Measurements from ENCODE around the gene SMS.

SMS gene

GRCh38 chrX:22026731-22027130 is 86.2 kb downstream of the SMS start:
- intact Hi-C loops (cut with DNase I; ENCODE audit: low total_unique reads): no loop called here
- H3K27ac ChIP-seq: no peak overlapping the region
- no peaks in the 10 kb centered on the region for H3K36me3 ChIP-seq
- no peak overlapping the region for H3K4me3 ChIP-seq
- H3K9me3 ChIP-seq: no peaks in the 10 kb centered on the region
- no peaks in the 10 kb centered on the region for H3K27me3 ChIP-seq
- no peaks in the 10 kb centered on the region for H3K4me1 ChIP-seq
- DNase-seq: no peak
- no peak for TF ChIP-seq CTCF (IDR thresholded peaks at IDR 0.05)

- no peaks in the 10 kb centered on the region for H3K27me3 ChIP-seq
- no peak for DNase-seq
- H3K27ac ChIP-seq: no peak within 1 kb of the TSS
- H3K4me1 ChIP-seq: no peaks in the 10 kb centered on the region
- H3K9me3 ChIP-seq: no peaks in the 10 kb centered on the region
- TF ChIP-seq CTCF (IDR thresholded peaks at IDR 0.05): no peak
- intact Hi-C loops (cut with DNase I; ENCODE audit: low total_unique reads): no loop called here
- no peaks in the 10 kb centered on the region for H3K36me3 ChIP-seq
- H3K4me3 ChIP-seq: no peak within 1 kb of the TSS
Observed at GRCh38 chrX:22032084-22032483, 91.6 kb downstream of the SMS start, which contains the start of gene PHEX. TSS of gene PHEX (plus strand) at chrX:22032325. CDS start at chrX:22033006, 681 bp downstream.

- intact Hi-C loops (cut with DNase I; ENCODE audit: low total_unique reads): no loop called here
- DNase-seq: no peak
- no peak for TF ChIP-seq CTCF (IDR thresholded peaks at IDR 0.05)
- Histone ChIP-seq H3K27me3 (no peaks in the 10 kb centered on the region), H3K36me3 (no peaks in the 10 kb centered on the region), H3K9me3 (no peaks in the 10 kb centered on the region), H3K27ac (no peak overlapping the region), H3K4me1 (no peaks in the 10 kb centered on the region), H3K4me3 (no peak overlapping the region)
Observed at GRCh38 chrX:22032506-22032905, 92.0 kb downstream of the SMS start.

GRCh38 chrX:22033818-22034217 is 93.3 kb downstream of the SMS start:
- TF ChIP-seq CTCF (IDR thresholded peaks at IDR 0.05): no peak
- H3K4me1 ChIP-seq: no peaks in the 10 kb centered on the region
- H3K27ac ChIP-seq: no peak overlapping the region
- H3K4me3 ChIP-seq: no peak overlapping the region
- no peaks in the 10 kb centered on the region for H3K27me3 ChIP-seq
- intact Hi-C loops (cut with DNase I; ENCODE audit: low total_unique reads): no loop called here
- DNase-seq: no peak
- H3K9me3 ChIP-seq: no peaks in the 10 kb centered on the region
- no peaks in the 10 kb centered on the region for H3K36me3 ChIP-seq

- Histone ChIP-seq H3K4me1 (no peaks in the 10 kb centered on the region), H3K4me3 (no peak overlapping the region), H3K36me3 (no peaks in the 10 kb centered on the region), H3K27ac (no peak overlapping the region), H3K27me3 (no peaks in the 10 kb centered on the region), H3K9me3 (no peaks in the 10 kb centered on the region)
- no peak for TF ChIP-seq CTCF (IDR thresholded peaks at IDR 0.05)
- intact Hi-C loops (cut with DNase I; ENCODE audit: low total_unique reads): no loop called here
- DNase-seq: no peak
Observed at GRCh38 chrX:22035236-22035635, 94.7 kb downstream of the SMS start.

- intact Hi-C loops (cut with DNase I; ENCODE audit: low total_unique reads): no loop called here
- Histone ChIP-seq H3K27me3 (no peaks in the 10 kb centered on the region), H3K27ac (no peak overlapping the region), H3K36me3 (no peaks in the 10 kb centered on the region), H3K9me3 (no peaks in the 10 kb centered on the region), H3K4me3 (no peak overlapping the region), H3K4me1 (no peaks in the 10 kb centered on the region)
- DNase-seq: no peak
- no peak for TF ChIP-seq CTCF (IDR thresholded peaks at IDR 0.05)
Observed at GRCh38 chrX:22037225-22037624, 96.7 kb downstream of the SMS start.
